CD4-positive, alpha-beta T cell treated with Interleukin-10 for 1 hour (primary cell): ENCODE results near the gene TMEM178A.
A peak's percentile ranks its signal among the peaks of the same experiment; 100 is the strongest.
"Not testable (repeated sequence)": the region's sequence is repeated elsewhere in the genome, so short reads cannot be mapped to it uniquely, and the experiment has no call there.

Experiments
- DNase-seq: peaks from one replicate; pipeline ENCODE4 v3.0.0-alpha.2; 2020

The TMEM178A gene

DNA sequence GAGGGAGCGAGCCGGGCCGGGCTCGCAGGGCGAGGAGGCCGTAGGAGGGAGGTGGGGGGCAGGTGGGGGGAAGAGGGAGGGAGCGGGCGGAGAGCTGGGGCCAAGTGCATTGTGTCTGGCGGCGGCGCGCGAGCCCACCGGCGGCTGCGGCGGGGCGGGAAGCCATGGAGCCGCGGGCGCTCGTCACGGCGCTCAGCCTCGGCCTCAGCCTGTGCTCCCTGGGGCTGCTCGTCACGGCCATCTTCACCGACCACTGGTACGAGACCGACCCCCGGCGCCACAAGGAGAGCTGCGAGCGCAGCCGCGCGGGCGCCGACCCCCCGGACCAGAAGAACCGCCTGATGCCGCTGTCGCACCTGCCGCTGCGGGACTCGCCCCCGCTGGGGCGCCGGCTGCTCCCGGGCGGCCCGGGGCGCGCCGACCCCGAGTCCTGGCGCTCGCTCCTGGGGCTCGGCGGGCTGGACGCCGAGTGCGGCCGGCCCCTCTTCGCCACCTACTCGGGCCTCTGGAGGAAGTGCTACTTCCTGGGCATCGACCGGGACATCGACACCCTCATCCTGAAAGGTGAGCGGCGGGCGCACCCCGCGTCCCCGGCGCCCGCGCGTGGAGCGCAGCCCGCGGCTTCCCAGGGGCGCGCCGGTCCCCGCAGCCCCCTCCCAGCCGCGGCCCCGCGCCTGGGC is at the start of gene TMEM178A:
Gene TMEM178A, plus strand, starts transcription at position 107 of the 680 bp plus-strand sequence. Its CDS starts 58 bp downstream, at position 165.
- no peak for DNase-seq

DNA sequence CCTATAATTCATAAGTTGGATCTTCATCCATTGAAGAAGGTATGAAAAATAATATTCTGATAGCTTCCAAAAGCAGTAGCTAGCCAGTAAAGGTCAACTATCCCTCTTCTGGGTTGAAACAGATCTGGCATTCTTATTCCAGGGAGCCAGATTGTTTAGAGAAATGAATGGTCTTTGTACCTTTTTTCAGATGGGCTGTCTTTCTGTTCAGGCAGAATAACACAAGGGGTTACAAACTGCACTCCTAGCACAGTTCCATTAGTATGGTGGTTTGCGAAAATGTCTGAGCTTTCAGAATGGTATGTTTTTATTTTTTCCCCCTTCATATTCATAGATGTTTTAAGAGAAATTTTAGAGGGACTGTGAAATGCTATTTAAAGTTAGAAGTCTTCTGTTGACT is 47.5 kb upstream of the TMEM178A start:
- DNase-seq = no peak

DNA sequence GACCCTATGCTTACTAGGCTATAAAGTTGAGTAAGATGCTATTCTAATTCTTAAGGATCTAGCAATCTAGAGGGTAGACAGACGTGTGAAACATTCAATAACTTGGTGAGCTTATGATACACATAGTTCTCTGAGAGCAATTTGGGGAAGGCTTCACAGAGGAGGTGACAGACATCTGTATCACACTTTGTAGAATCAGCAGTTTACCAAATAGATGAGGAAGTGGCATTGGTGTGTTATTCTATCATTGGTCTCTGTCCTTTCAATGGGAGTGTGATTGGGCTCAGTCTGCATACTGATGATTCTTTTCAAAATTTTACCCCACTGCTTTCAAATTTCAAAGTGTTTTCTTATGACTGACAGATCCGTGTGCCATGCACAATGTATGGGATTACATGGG is 47.0 kb upstream of the TMEM178A start:
- DNase-seq = no peak

DNA sequence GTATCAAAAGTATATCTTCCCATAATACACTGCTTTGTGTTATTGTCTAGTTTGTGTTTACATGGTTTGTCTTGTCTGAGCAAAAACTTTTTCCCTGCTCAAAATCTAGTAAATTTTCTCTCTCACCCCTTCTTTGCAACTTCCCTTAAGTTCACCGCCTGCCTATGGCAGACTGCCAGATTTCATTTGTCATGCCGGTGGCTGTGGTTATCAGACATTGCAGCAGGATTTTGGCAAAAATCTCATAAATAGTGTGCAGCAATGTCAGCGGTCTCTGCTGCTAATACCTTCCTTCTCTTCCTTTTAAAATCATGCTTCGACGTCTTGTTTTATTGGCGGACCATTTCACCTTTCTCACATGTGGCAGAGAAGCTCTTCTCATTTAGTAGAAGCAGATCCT is 45.6 kb upstream of the TMEM178A start:
- DNase-seq = peak; percentile 7

DNA sequence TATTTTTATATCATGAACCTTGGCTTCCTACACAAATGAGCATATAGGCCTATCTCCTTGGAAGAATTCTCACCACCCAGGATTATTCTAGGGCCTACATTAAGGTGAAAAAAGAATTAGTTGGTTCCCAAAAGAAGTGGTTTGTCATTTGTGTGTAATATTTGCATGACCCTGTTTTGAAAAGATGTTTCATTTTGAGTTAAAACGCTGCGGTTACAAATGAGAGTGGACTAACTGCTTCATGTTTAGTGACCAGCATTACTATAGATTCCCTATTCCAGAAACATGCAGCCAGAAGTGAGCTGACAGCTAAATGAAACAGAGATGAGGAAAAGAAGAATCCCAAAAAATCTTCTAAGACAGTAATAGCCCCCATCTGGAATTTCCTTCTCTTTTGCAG is 44.1 kb upstream of the TMEM178A start:
- DNase-seq = no peak

DNA sequence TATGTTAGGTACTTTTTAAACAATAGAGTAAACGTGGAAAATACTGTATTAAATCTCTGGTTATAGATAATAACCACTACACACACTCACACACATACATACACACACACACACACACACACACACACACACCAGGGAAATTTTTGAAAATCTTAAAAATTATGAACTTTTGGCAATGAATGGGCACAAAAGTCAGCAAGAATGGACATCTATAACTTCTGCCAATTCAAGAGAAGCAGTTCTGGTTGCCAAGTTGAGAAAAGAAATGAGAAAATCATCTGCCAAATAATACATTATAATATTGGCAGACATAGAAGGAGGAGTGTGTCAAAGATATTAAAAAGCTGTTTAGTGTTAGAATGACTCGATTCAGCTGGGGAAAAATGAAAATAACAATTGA is 42.9 kb upstream of the TMEM178A start:
- DNase-seq = no peak

DNA sequence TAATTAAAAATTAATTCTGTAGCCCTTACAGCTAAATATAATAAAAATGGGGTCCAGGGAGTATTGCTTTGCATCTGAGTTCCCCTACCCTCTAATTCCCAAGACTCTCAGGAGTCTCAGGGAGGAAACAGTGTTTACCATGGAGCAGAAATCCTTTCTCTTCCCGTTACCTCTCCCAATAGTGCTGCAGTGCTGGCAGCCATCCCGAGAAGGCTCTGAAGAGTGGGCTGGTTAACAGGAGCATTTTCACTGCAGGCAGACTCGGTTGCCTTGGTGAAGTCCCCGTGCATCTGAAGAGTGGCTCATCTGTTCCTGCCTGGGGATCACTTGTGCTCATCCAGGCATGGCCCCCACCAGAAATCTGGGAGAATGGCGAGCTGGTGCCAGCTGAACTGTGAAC is 41.8 kb upstream of the TMEM178A start:
- no peak for DNase-seq

DNA sequence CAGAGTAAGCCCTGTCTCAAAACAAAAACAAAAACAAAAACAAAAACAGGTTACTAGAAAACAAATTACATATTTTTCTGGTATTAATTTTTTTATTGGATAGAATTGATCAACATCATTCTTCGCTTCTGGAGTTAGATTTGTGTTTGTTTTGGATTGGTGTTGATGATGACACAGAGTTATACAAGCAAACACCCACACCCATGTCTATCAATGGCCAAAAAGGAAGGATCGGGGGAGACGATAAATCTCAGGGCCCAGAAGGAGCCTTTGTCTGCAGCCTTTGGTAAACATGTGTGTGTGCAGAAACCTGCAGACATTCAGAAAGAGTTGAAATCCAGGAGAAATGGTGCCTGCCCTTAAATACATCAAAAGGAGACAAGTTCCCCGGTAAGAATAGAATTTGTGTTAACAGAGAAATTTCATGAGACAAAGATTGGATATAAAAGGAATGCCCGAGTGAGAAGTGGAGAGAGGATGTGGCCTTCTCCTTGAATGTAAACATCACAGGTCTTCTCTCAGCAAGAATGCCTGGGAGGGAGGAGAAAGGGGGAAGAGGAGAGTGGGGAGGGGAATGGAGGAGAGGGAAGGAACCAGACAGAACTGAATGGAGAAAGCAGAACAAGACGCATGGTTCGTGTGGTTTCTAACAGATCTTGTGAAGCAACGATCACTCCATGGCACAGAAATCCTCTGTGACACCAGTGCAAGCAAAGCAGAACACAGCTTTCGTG is 40.4 kb upstream of the TMEM178A start:
- DNase-seq = no peak

DNA sequence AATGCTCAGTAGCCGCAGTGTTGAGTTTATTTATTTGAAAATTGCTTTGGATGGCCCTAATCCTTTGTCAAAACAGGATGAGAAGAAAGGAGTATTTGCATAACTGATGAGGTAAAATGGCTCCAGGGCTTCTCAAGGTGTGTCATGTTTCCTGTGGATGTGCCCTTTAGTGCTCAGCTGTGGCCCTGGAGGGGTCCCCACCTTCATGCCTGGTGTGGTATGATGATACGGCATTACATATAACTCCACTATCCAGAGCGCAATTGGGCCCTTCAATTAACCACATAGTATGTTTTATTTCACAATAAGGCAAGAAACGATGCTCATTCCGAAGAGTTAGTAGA is 39.8 kb upstream of the TMEM178A start:
- DNase-seq = no peak

DNA sequence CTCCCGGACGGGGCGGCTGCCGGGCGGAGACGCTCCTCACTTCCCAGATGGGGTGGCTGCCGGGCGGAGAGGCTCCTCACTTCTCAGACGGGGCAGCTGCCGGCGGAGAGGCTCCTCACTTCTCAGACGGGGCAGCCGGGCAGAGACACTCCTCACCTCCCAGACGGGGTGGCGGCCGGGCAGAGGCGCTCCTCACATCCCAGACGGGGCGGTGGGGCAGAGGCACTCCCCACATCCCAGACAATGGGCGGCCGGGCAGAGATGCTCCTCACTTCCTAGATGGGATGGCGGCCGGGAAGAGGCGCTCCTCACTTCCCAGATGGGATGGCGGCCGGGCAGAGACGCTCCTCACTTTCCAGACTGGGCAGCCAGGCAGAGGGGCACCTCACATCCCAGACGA is 37.4 kb upstream of the TMEM178A start:
- not testable (repeated sequence) for DNase-seq

DNA sequence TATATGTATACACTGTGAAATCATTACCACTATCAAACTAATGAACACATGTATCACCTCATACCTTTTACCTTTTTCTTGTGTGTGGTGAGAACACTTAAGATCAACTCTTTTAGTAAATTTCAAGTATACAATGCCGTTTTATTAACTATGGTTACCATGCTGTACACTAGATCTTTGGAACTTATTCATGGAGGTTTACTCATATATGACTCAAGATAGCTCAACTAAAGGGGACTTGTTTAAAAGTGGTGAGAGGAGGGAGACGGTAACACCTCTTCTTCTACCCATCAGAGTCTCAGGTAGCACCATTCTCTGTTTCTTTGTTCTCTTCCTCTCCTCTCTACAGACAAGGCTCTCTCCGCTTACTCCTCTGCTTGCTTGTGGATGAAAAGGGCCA is 36.1 kb upstream of the TMEM178A start:
- DNase-seq = no peak

DNA sequence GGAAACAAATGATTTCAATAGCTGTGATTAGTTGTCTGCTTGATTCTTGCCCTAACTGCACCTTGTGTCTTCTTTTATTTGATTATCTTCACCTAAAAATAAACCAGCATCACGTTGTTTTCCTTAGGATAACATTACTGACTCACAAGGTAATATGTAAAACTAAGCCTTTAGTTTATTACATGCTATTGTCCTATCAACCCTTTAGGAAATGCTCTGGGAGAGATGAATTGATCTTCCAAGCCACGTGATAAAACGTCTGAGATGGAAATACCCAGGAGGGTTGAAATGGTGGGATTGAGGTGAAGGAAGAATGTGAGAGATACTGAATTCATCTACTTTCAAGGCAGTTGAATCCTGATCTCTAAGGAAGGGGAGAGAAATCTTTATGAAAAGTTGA is 34.5 kb upstream of the TMEM178A start:
- no peak for DNase-seq

DNA sequence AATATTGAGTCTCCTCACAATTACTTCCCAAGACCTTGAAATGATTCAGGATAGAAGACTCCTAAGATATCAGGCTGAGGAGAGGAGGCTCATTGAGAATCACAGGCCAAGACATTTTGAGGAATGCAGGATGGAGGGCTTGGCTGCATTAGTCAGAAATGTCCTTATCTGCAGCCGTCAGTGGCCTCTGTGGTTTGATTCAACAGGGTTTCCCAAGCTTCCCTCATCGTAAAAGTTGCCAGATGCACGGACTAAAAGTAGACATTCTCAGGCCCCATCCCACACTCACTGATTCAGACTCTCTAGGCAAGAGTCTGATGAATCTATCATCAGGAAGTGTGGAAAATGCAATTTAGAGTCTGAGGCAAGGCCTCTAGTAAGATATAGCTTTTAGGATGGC is 34.0 kb upstream of the TMEM178A start:
- no peak for DNase-seq

DNA sequence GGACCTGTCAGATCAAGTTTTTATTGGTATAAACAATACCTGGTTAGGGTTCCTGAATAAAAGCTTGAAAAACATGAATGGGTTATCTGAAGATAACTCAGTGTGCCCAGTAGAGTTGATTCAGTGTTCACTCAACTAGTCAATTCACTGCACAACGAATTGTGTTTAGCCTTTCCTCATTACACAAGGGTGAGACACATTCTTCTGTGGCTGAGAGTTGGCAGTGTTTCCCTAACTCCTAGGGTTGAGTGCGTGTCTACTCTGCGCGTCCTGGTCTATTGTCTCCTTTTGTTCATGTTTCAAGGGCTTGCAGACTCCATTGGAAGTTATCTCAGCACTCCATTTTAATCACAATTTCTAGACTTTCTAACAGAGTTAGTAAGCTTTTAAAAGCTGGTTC is 32.8 kb upstream of the TMEM178A start:
- DNase-seq = no peak

DNA sequence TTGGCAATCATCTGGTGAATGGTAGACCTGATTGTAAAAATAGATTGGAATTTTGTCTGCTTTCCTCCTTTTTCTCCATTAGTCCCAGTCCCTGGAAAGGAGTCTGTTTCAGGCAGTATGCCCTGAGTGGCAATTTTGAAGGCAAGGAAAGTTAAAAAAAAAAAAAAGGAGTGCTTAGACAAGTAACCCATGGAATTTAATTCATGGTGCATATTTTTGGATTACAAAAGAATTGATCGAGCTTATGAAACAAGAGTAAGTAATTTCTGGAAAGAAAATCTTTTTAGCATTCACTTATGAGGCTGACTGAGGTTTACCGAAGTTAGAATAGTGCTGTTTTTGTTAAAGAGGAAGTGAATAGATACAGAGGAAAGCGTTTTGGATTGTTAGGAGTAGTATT is 29.4 kb upstream of the TMEM178A start:
- no peak for DNase-seq

DNA sequence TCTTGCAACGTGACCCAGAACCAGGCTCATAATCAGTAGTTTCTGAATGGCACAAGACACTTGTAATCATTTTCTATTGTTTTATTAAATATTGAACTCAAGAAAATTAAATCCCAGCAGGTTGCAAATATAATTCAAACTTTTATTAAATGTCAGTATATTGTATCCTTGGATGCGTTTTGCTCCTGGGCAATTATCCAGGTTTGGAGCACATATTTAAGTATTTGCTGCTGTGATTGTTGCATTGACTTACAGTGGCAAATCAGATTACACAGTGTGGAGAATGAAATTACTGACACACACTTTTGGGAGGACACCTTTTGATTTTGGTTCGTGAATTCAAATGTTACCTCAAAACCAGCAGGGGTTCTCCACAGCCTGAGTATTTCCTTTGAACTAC is 27.1 kb upstream of the TMEM178A start:
- DNase-seq = no peak

DNA sequence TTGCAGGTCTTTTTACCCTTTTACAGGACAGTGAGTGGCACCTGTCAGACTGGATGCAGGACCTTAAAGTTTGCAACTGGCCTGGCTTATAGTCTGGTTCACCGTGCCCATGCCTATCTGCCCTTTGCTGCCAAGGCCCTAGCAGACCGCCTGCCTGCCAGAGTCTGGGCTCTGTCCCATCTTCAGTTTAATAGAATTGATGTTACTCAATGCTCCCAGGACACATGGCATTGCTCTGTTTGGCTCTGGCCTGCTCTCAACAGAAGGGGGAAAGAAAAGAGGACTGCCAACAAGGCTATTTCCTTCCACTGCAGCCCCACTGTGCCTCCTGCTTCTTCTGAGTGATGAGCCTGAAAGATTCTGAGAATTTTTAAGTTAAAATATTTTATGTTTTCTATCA is 25.6 kb upstream of the TMEM178A start:
- no peak for DNase-seq

DNA sequence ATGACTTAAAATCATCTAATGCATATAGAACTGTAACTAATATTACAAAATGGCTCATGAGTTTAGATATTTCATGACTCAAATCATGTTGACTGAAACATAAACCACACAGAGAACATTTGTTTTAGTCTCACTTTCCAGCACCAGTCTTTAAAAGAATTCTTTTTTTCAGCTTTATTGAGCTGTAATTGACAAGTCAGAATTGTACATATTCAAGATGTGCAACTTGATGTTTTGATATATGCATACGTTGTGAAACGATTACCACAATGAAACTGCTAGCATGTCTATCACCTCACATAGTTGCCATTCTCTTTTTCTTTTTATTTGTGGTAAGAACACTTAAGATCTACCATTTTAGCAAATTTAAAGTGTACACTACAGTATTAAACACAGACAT is 25.0 kb upstream of the TMEM178A start:
- no peak for DNase-seq

DNA sequence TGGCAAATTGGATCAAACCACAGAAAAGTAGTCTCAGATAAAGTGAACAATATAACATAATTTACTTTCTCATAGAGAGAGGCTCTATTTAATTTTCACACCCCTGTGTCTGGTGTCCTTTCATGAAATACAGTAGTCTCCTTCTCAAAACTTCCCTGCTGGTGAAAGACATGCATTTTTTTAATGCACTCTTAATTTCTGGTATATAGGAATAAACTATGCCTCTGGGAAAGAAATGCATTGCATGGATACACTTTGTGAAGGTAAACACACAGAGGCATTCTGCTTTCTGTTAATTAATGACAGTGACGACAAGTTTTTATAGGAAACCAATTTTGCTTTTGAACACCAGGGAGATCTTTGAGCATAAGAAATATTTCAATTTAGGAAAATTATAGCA is 24.1 kb upstream of the TMEM178A start:
- DNase-seq = no peak

DNA sequence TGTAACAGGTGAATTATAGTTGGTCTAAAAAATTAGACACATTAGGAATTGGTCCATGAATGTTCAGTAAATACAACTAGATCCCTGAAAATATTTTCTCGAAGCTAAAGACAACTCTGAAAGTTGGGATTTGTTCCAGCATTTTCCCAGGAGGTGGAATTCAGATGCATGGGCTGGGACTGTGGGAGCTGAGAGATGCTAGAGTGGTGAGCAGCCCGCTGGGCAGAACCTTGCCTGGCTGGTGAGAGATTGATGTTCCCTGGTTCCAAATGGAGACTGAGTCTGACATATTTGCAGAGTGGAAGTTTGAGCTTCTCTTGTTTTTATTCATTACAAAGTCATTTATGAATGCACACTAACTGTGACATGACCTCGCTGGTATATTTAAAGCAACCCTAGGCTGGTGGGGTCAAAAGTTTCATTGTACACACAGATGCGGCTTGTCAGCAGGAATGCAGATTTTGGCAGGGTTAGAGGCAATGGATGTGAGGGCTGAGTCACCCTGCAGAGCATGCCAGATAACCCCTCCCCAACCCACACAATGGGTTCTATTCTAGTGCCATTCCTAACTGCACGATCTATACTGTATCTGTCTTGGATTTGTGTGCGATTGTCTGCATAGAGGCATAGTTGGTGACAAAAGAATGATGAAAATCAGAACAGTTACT is 23.5 kb upstream of the TMEM178A start:
- no peak for DNase-seq

DNA sequence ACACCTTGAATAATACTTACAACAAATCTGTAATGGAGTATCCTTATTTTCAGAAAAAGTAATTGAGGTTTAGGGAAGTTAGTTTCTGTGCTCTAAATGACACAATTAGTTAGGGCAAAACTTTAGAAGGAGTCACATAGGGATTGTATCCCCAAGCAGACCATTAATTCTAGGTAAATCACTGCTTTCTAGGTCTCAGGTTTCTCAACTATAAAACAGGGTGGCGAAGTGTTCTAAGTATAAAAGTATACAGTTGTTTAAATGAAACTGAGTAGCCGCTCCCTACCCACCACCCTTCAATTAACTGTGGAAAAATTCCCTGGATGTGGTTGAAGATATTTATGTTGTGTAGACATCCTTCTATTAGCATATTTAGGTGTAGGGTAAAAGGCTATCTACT is 19.9 kb upstream of the TMEM178A start:
- DNase-seq = no peak

DNA sequence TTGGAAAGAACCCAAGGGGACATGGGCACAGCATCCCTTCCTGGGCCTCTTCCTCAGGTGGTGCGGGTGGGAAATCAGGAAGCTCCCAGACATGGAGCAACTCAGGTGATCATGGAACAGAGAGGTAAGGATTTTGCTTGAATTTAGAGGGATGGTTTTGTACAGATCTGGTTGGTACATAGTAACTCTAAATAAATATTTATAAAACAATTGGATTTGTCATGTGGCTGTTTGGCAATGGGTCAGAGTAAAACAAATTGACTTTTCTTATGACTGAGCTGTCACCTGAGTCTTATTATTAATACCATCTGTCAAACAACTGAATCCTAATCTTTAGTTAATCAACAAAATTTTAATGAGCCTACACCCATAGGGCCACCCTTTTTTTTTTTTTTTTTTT is 19.4 kb upstream of the TMEM178A start:
- no peak for DNase-seq

DNA sequence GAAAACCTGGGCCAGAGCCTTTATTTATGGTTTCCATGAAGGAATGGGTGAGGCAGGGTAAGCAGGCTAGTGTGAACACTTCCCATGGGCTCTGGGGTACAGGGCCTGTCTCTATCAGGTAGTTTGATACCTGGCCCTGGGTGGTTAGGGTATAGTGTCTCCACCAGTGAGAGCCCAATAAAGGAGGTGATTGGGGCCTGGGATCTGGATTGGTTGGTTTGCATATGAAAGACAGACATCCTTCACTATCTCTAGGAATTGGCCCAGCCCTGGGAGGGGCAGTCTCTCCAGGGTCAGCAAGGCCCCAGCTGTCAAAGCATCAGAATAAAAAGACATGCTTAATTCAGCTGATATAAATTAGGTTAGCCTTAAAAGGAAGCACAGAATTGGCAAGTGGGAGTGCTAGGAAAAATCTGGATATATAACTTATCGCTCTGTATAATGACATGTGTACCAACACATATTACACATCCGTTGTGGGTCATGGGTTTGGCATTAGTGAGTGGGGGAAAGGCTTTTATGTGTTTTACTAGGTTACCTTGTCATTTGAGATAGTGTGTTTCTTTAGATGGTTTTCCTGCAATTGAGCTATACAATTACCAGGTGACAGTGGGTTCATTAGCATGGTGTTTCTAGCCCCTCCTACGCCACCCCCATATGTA is 18.5 kb upstream of the TMEM178A start:
- no peak for DNase-seq

DNA sequence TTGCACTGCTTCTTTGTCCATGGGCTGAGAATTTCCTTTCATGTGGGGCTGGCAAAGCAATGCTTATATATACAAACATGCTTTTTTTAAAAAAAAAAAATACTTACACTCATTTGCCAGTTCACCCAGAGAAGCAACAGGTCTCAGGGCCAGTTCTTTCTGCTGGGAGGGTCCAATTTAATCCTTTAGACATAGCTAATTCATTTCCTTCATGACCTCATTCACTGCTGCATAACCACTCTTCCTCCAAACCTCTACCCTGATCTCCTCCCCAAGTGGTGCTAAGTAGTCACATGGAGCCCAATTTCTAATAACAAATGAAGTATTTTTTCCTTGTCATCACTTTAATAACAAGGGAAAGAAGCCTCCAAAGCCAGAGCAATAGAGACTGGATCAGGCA is 17.1 kb upstream of the TMEM178A start:
- no peak for DNase-seq
